Hematopoietic multipotent progenitor cell (in vitro differentiated cells): ENCODE results near the gene DPF3. TPM values are rescaled to one million over a fixed set of nuclear protein-coding genes. Genes with fewer than 3 reads are reported as not detected.

Experiments
- DNase-seq, 3 donors: peaks; one replicate each; pipeline ENCODE4 v3.0.0-alpha.2; 2011 to 2015; ENCODE audit warnings: low read depth in 2 of 3, low spot score in 2 of 3
- total RNA-seq: library from RNA; depleted of rRNA; stranded (reverse); fragments of >200 nt; gene quantifications from one replicate; pipeline ENCODE4 v1.2.3, GENCODE V29; 2012

Gene DPF3
- total RNA-seq: under 0.01 TPM

DNA sequence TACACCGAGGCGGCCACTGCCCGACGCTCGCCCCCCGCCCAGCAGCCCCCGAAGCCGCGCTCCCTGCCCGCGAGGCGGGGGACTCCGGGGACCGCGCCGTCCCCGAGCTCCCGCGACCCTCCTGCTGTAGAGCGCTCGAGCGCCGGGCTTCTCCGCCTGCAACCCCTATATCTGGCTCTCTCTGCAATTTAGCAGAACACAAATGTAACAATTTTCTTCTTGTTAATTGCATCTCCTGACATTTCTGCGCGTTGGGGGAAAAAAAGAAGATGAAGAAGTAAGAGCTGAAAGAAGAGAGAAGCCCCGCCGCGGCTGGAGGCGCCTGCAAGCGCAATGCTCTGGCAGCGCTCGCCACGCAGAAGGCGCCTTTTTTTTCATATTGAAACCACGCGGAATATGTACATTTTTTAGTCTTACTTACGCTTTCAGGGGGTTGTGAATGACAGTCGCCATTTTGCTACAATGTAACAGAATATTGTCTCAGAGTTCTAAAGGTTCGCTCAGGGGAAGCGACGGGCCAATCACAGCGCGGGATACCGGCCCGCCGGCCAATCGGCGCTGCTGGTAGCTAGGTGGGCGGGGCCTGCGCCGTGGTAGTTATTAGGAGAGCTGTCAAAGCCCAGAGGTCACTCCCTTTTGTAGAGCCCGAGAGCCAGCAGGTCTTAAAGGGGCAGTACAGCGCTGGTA is at the start of gene DPF3:
DPF3 (minus strand) TSS at position 466 of the 687 bp plus-strand sequence; CDS start at position 453, 13 bp downstream.
- peak; percentile 77 to 91 (median 87) for DNase-seq

DNA sequence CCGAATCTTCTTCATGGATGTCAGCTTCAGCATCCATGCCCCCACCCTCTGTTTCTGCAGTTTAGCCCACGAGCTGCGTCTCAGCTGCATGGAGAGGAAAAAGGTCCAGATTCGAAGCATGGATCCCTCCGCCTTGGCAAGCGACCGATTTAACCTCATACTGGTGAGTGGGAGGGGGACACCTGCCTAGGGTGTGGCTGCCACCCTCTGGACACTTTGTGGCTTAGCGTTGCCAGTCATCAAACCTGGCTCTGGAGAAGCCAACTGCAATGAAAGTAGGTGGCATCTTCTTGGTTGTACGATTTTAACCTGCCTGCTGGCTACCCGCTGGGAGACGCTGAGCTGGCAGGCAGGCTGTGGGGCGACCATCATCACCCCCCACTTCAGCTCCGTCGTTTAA is 49.0 kb upstream of the DPF3 start:
- DNase-seq: no peak

DNA sequence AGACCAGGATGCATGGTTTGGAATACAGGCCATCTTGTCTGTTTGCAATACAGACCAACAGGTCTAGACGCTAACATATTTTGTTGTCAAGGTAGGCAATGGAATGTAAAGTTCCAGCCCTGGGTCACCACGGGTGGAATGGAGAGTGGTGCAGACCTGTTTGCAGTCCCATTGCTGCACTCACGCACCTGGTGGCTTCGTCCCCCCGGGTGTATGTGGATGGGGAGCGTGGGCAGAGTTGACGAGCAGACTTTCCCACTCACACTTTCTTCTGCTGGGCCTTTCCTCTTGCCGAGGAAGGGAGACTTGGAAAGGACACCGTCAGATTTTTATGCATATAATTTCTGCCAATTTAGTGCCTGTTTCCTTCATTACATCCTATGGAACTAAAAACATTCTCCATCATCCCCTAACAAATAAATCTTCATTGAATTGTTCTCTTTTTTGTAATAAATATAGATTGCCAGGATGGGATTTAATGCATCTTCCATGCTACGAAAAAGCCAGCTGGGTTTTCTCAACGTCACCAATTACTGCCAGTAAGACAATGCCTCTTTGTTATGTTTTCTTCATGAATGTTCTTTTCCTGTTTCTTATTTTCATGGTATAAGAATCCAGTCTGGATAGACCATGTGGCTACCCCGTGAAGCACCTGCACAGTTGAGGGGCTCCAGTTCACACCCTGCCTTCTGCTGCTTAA is 47.5 kb upstream of the DPF3 start:
- DNase-seq: no peak

DNA sequence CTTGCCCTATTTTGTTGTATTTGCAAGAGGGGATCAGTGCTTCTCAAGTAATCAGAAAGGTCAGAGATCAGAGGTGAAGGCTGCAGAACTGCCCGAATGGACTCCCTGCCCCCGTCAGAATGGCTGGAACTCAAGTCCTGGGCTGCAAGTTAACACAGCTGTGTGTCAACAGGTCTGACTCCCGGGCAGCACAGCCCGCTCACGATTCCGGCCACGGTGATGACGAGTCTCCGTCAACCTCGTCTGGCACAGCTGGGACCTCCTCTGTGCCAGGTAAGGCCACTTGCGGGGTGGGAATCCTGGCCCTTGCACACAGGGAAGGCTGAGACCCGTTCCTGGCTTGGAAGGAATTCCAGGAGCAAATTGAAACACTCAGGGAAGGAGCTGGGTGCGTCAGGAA is 45.7 kb upstream of the DPF3 start:
- DNase-seq: no peak

DNA sequence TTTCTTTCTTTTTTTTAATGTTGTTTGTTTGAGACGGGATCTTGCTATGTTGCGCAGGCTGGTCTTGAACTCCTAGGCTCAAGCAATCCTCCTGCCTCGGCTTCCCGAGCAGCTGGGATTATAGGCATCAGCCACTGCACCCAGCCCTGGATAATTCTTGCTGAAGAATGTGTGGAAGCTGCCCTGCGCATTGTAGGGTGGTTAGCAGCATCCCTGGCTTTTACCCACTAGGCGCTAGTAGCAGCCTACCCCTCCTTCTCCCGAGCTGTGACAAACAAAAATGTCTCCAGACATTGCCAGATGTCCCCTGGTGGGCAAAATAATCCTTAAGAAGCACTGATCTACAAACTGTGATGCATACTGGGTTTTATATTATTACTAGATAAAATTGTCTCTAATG is 39.0 kb upstream of the DPF3 start:
- no peak for DNase-seq

DNA sequence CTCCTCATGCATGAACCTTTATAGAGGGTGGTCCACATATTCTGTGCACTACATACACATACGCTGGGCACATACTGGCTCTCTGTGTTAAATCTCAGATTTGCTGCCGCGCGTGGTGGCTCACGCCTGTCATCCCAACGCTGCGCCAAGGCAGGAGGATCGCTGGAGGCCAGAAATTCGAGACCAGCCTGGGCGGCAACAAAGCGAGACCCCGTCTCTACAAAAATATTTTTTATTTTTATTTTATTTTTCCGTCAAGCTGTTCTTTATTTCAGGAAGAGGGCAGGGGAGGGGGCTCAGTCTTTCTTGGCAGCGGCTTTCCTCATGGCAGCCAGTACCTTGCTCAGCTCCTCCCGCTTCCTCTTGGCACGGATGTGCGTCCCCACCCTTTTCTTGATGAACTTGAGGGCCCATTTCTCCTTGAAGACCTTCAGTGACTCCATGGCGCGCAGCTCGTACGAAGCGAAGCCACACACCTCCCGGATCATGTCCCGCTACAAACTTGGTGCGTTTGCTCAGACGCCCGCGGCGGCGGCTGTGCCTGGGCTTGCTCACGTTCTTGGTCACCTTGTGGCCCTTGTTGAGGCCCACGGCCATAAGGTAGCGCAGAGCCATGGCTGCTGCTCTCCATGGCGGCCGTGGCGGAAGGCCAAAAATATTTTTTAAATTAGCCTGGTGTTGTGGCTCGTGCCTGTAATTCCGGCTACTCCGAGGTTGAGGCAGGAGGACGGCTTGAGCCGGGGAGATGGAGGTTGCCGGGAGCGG is 35.6 kb upstream of the DPF3 start:
- DNase-seq: no peak

DNA sequence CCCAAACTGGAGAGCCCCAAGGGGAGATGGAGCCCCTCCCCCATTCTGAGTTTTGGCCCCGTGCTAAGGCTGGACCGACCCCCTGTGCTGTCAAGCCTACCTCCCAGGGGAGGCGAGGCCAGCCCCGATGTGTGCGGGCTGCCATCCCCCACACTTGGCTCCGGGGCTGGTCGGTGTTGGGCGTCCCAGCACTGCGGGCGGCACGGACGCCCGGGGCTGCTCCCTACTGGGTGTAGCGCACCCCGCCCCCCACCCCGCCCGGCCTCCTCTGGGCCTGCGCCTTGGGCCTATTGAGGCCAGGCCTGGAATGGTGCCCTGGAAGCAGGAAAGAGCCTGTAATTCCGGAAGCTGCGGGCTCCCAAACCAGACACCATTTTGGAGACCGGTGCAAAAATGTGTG is 35.0 kb upstream of the DPF3 start:
- DNase-seq: no peak

DNA sequence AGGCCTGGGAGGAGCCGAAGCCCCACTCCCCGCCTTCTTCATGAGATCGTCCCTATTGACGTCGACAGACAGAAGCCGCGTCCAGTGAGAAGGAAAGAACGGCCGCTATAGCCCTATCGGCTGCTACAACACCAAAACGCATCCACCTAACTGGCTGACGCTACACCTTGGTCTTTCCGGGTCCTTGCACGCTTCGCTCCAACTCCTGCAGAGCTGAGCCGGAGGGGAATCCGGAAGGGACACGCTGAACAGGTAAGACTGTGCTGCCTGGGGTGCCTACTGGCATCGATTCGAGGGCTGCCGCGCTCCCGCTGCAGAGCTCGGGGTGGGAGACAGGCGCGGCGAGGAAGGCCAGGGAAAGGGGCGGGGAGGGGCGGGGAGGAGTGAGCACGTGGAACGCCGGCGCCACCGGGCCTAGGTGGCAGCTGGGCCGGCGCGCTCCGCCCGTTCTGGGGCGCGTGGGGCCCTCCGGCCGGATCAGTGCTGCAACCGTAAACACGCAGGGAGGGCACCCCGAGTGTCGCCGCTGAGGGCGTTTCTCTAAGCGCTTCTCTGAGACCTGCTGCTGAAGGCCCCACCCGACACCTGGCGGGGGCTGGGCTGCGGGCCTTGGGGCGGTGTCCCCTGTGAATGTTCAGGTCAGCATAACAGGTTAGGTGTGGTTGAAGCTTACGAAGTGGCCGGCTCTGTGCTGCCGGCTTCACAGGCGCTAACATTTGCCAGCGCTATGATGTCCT is 32.6 kb upstream of the DPF3 start, which contains the start of gene DCAF4:
DCAF4 (plus strand) TSS at position 173 of the 737 bp plus-strand sequence. CDS start 11,515 bp downstream, outside the sequence.
- peak; percentile 76 to 98 (median 96) for DNase-seq

DNA sequence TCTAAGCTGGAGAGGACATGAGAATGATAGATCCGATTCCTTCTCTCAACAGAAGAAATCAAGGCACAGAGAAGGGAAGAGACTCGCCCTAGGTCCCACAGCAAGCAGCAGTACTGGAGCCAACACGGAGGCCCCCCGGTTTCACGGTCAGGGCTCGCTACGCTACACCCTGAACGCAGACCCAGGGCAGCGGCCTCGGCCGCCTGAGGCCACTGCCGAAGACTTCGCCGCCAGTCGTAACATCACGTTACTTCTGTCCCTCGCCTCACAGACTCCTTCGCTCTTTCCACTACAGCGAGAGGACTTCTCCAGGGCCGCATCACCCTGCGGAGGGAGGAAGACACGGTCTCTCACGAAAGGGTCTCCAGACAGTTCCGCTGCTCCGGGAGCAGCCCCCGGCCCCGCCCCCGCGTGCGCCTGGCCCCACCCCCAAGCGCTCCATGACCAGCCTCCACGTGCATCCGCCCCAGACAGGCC is 32.0 kb upstream of the DPF3 start:
- DNase-seq: no peak

DNA sequence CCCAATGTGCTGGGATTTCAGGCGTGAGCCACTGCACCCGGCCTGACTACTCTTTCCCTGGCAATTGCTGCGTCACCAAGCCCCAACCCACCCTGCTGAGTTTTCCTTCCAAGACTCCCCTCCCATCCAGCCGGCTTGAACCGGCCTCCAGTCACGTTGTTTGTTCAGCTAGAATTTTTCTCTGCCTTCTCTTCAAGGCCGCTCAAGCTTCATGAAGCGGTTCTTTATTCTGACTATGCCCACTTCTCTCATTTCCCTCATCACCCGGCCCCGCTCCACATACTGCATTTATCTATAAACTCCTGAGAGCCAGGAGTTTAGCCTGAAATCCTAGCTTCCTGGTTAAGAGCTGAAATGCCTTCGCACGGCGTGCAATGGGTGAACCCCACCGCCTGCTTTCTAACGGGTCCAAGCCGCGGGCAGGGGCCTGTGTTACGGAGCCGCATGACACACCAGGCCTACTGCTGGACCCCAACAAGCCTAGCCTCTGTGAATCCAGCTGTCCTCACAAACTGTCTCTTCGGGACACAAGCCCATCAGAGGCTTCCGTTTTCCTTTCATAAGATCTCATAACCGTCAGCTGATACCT is 31.4 kb upstream of the DPF3 start:
- no peak for DNase-seq

DNA sequence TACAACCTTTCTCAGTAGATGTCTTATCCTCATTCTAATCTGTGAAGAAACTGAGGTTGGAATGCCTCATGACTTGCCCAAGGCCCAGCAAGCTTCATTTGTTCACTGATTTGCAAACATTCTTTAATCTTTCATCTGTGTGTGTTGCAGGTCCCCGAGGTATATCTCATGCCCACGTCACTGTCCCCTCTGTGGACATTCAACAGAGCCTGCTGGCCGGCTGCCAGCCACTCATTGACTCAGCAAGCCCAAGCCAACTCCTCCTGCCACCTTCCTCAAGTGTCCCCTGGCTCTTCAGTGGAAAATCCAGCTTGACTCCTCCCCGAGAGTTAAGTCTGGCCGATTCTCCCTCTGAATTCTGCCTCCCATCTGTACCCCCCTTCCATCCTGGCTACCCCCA is 30.4 kb upstream of the DPF3 start:
- DNase-seq: no peak

DNA sequence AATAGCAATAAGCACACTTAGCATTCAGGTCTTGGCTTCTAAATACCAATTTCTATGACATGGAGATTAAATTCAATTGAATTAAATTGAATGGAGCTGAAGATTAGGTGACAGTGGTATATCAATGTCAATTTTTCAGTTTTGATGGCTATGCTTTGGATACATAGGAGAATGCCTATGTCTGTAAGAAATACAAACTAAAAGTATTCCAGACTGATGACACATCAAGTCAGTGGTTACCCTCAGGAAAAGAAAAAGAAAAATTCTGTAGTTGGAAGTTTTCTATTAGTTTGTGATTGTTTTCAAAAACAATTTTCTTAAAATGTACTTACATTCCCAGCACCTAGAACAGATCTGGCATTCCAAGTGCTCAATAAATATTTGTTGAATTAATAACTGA is 27.5 kb upstream of the DPF3 start:
- DNase-seq: no peak

DNA sequence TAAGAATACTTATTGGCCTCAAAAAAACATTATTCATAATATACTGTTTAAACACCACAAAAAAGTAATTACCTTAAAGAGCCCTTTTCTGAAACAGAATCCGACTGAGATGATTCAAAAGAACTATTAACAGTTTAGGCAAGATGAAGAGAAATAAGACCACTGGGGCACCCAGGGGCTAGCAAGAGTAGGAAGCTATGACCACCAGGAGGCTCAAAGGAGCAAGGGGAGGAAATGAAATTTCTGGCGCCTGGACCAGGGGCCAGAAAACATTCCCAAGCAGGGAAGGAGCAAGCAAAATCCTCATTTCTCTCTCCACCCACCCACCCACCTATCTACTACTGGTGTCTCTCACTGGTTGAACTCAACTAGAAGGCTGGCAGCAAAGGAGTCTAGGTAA is 26.1 kb upstream of the DPF3 start:
- DNase-seq: no peak

DNA sequence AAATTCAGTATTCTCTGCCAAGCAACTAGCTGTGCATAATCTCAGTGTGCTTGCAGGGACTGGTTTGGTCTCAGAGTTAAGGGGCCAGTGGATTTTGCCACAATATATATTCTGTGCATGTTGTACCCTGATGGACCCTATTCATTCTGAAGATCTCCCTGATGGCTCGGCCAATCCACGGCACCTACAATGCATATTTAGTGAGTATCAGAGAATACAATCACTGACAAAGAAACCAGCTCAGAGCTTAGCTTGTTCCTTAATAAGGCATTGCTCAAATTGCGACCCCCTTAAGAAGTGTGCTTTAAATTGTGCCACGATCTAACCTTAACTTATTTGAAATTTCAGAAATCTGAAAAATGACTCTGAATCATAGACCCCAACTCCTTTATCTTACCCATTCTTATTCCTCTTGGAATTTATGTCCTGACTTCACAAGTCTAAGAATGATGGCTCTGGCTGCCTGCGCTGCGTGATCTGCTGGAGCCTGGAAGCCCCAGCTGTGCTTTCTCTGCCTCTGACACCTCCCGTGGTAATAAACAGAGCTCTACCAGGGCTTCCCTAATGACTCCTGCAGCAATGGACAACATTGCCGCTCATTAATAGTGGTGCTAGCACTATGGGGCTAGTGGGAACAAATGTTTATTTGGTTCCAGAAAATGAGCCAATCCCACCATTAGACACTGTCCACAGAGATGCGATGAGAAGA is 23.3 kb upstream of the DPF3 start:
- DNase-seq: no peak

DNA sequence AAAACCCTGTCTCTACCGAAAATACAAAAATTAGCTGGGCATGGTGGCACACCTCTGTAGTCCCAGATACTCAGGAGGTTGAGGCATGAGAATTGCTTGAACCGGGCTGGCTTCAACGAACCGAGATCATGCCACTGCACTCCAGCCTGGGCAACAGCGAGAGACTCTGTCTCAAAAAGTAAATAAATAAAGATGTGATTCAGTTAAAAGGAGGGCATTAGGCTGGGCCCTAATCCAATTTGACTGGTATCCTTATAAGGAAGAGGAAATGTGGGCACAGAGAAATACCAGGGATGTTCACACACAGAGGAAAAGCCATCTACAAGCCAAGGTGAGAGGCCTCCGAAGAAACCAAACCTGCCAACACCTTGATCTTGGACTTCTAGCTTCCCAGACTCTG is 22.3 kb upstream of the DPF3 start:
- DNase-seq: no peak

DNA sequence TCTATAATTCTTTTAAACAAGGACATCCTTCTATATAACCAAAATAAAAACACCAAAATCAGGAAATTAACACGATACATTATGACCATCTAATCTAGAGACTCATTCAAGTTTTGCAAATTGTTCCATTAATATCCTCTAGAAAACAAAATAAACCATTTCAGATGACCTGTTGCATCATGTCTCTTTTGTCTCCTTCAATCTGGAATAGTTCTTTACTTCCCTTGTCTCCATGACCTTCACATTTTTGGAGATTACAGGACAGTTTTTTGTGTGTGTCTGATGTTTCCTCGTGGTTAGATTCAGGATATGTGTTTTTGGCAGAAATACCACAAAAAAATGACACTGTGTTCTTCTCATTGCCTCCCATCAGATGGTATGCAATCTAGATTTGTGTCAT is 19.9 kb upstream of the DPF3 start:
- no peak for DNase-seq

DNA sequence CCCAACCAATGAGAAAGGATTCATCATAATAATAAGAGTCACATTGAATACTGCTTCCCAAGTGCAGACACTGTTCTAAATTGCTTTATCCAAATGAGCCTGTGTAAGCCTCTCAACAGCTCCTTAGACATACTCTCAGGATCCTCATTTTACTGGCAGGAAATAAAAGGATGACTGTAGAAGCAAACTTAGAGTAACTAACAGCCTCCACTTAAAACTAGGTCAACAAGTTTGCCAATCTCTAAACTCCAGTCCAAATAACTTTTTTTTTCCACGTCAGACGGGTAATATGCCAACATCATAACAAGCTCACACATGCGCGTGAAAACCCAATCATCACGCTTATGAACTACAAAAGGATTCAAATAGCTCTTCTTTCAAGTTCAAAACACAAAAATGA is 15.3 kb upstream of the DPF3 start:
- DNase-seq: no peak

DNA sequence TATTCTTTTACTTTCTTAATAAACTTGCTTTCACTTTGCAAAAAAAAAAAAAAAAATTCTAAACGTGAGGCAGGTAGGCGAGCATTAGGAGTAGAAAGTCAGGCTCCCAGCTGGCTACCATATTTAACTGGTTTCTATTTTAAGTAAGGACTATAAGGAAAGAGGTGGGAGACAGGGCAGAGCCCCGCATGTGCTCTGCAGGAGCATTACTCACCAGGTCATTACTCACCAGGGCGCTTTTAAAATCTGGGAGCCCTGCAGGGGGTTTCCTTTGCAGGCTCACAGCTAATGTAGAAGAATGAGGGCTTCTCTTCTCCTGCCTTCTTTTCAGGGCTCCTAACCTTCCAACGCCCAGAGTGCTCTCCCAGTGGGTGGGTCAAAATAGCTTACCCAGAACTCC is 14.0 kb upstream of the DPF3 start:
- DNase-seq: no peak

DNA sequence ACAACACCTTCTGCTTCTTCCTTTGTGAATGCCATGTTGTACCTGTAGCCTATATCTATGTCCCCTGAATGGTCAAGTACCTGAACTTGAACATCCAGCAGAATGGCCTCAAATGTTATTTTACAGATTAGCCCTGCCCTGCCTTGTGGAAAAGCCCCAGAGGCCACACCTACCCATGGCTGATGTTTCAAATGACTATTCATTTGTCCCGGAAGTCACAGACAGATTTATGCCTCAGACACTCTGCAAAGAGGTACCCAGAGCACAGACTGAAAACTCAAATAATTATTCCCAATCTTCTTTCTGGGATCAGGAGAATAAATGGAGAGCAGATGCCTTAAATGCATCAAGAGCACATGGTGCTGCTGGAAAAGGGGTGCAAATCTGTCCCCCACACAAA is 13.0 kb upstream of the DPF3 start:
- DNase-seq: no peak

DNA sequence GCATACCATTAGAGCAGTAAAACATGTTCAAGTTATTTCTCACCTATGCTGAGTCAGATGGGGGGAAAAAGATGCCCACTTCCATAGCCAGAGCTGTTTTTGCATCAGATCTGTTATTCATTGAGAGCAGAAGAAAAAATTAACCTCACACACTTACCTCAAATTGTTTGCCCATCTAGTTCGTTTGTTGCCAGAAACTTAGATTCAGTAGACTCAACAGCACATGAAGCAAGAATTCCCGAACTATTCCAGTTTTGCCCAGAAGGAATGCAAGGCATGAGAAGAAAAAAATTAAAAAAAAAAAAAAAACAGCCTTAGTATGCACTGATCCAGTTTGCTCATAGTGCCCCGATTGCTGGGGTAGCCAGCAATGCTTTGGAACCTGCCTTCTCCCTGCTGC is 12.4 kb upstream of the DPF3 start:
- DNase-seq: no peak
